OCI-LY1 (cell line): ENCODE results near the gene COL20A1.

ENCODE experiments used
- CTCF ChIP-seq: fragments of 200-600 bp; sonication (generic), shearing (Covaris generic); IDR thresholded peaks from 2 replicates; pipeline ENCODE4 v1.5.1; 2017; ENCODE audit warnings: mild to moderate bottlenecking, antibody characterized with exemption, low read length, moderate library complexity, mixed read lengths
- EZH2 ChIP-seq: fragments of 200-600 bp; sonication (generic), shearing (Covaris generic); IDR thresholded peaks from 2 replicates; pipeline ENCODE4 v1.8.0; 2017; ENCODE audit warnings: borderline replicate concordance, mixed run types, mild to moderate bottlenecking, antibody characterized with exemption, low read length, moderate library complexity, mixed read lengths

- TF ChIP-seq CTCF (no peak), EZH2 (no peak)
Measured at GRCh38 chr20:63374504-63374903, 81.5 kb downstream of the COL20A1 start.
